Mesodermal cell (in vitro differentiated cells): ENCODE results near the gene CHSY3.
"Not testable (repeated sequence)": the region's sequence is repeated elsewhere in the genome, so short reads cannot be mapped to it uniquely, and the experiment has no call there.

Experiments
- H3K27ac ChIP-seq: 2 replicates; pipeline ENCODE4 v1.7.0; 2013; ENCODE audit warnings: mild to moderate bottlenecking, low read depth, low read length, moderate library complexity; ENCODE audit not compliant: severe bottlenecking
- H3K36me3 ChIP-seq: 2 replicates; pipeline ENCODE4 v1.7.1; 2013; ENCODE audit warnings: mild to moderate bottlenecking, low read length, moderate library complexity; ENCODE audit not compliant: control insufficient read depth, insufficient read depth
- H3K4me1 ChIP-seq: one replicate; pipeline ENCODE4 v1.7.1; 2013; ENCODE audit warnings: mild to moderate bottlenecking, low read length; ENCODE audit not compliant: insufficient read depth, control insufficient read depth, poor library complexity, severe bottlenecking
- H3K4me3 ChIP-seq: 2 replicates; pipeline ENCODE4 v1.7.0; 2013; ENCODE audit warnings: low read length, control low read depth, mild to moderate bottlenecking; ENCODE audit not compliant: insufficient read depth, poor library complexity, severe bottlenecking; ENCODE audit errors: extremely low read depth
- H3K9me3 ChIP-seq: 2 replicates; pipeline ENCODE4 v1.7.1; 2013; ENCODE audit warnings: mild to moderate bottlenecking, low read length, moderate library complexity; ENCODE audit not compliant: control insufficient read depth
- WGBS, 2 experiments: methylation state at CpG; one replicate each; pipeline ENCODE4 v1.1.5; 2013; ENCODE audit warnings: missing lambda C conversion rate in 2 of 2; ENCODE audit not compliant: insufficient coverage in 2 of 2; 5-methylcytosine and 5-hydroxymethylcytosine counted together

CHSY3 gene

DNA sequence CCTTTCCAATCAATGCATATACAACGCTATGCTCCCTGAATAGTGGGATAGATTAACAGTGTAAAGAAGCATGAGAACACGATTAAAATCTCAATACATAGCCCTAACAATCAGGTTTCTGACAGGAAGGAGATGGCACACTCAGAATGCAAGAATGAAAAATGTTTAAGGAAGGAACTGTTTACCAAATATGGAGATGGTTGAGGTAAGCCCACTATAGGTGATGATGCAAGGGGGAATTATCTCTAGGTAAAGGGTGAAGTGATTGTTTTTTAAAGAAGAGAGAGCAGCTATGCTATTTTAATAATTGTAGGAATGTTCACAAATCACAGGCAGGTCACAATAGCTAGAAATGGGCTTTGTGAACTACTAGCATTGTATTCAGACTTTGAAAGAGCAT is 302.4 kb downstream of the CHSY3 start:
- no peak overlapping the region for H3K27ac ChIP-seq
- H3K36me3 ChIP-seq, result no peaks in the 10 kb centered on the region
- WGBS, 2 experiments, result no CpG with 5 or more reads among the region's 2 CpGs
- no peaks in the 10 kb centered on the region for H3K9me3 ChIP-seq
- H3K4me1 ChIP-seq, result no peaks in the 10 kb centered on the region
- no peak overlapping the region for H3K4me3 ChIP-seq

- H3K36me3 ChIP-seq, result no peaks in the 10 kb centered on the region
- no CpG with 5 or more reads among the region's 3 CpGs for WGBS, 2 experiments
- no peak overlapping the region for H3K4me3 ChIP-seq
- H3K4me1 ChIP-seq, result no peaks in the 10 kb centered on the region
- H3K27ac ChIP-seq, result no peak overlapping the region
- H3K9me3 ChIP-seq, result no peaks in the 10 kb centered on the region
Observed at GRCh38 chr5:130213607-130214006, 309.3 kb downstream of the CHSY3 start.

GRCh38 chr5:130216286-130216685 is 312.0 kb downstream of the CHSY3 start:
- Histone ChIP-seq H3K4me3 (no peak overlapping the region), H3K9me3 (no peaks in the 10 kb centered on the region), H3K4me1 (no peaks in the 10 kb centered on the region), H3K36me3 (no peaks in the 10 kb centered on the region), H3K27ac (no peak overlapping the region)
- no CpG with 5 or more reads among the region's 2 CpGs for WGBS, 2 experiments

- Histone ChIP-seq H3K4me1 (no peaks in the 10 kb centered on the region), H3K9me3 (no peaks in the 10 kb centered on the region), H3K4me3 (no peak overlapping the region), H3K36me3 (no peaks in the 10 kb centered on the region), H3K27ac (no peak overlapping the region)
Observed at GRCh38 chr5:130222573-130222972, 318.3 kb downstream of the CHSY3 start.

- 60 to 100% methylated on average over 1 of the region's 2 CpGs for WGBS, 2 experiments
- not testable (repeated sequence) for H3K36me3 ChIP-seq, H3K4me3 ChIP-seq, H3K27ac ChIP-seq, H3K4me1 ChIP-seq, H3K9me3 ChIP-seq
Observed at GRCh38 chr5:130226556-130226955, 322.3 kb downstream of the CHSY3 start.

GRCh38 chr5:130227699-130228098 is 323.4 kb downstream of the CHSY3 start:
- 100% methylated on average over 1 of the region's 4 CpGs for WGBS, 2 experiments
- H3K4me1 ChIP-seq, result no peaks in the 10 kb centered on the region
- no peak overlapping the region for H3K27ac ChIP-seq
- no peaks in the 10 kb centered on the region for H3K36me3 ChIP-seq
- H3K4me3 ChIP-seq, result no peak overlapping the region
- H3K9me3 ChIP-seq, result no peaks in the 10 kb centered on the region

DNA sequence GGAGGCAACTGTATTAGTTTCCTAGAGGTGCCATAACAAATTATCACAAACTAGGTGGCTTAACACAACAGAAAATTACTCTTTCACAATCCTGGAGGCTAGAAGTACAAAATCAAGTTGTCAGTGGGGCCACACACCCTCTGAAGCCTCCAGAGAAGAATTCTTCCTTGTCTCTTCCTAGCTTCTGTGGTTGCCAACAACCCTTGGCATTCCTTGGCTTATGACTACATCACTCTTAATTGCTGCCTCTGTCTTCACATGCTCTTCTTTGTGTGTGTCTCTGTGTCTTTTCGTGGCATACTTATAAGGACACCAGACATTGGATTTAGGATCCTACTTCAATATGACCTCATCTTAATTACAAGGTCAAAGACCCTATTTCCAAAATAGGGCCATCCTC is 327.5 kb downstream of the CHSY3 start:
- WGBS, 2 experiments, result 80 to 100% methylated on average over 1 of the region's 1 CpG
- H3K4me3 ChIP-seq, result no peak overlapping the region
- no peaks in the 10 kb centered on the region for H3K4me1 ChIP-seq
- no peaks in the 10 kb centered on the region for H3K9me3 ChIP-seq
- no peak overlapping the region for H3K27ac ChIP-seq
- H3K36me3 ChIP-seq, result no peaks in the 10 kb centered on the region

DNA sequence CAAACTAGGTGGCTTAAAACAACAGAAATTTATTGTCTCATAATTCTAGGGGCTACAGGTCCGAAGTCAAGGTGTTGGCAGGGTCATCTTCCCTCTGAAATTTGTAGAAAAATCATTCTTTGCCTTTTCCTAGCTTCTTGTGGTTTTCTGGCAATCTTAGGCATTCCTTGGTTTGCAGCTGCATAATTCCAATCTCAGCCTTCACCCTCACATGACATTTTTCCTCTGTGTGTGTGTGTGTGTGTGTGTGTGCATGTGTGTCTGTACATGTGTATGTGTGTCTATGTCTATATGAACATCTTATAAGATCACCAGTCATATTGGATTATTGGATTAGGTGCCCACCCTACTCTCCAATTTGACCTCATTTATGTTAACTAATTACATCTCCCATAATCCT is 330.6 kb downstream of the CHSY3 start:
- Histone ChIP-seq H3K4me3 (no peak overlapping the region), H3K9me3 (no peaks in the 10 kb centered on the region), H3K36me3 (no peaks in the 10 kb centered on the region), H3K4me1 (no peaks in the 10 kb centered on the region), H3K27ac (no peak overlapping the region)
- 80 to 91% methylated on average over 1 of the region's 1 CpG for WGBS, 2 experiments
